ENCODE measurements around the gene SLC25A5.

The SLC25A5 gene

GRCh38 chrX:119505945-119506344 lies 37.7 kb downstream of the SLC25A5 start:
- no peak for DNase-seq (ENCODE audit: low read depth)

DNA sequence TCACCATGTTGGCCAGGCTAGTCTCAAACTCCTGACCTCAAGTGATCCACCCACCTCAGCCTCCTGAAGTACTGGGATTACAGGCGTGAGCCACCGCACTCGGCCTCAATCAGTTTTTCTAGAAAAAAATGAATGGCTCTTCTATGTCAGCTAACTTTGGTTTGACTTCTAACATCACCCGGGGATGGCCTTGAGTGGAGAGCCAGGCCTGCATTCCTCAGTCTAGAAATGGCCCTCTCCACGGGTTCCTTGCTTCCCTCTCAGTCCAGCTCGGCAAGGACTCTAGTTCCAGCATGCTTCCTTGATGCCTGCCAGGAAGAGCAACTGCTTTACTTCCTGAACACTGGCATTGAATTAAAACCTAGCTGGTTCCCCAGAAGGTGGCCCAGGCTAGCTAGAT lies 39.0 kb downstream of the SLC25A5 start:
- DNase-seq (ENCODE audit: low read depth): no peak

DNA sequence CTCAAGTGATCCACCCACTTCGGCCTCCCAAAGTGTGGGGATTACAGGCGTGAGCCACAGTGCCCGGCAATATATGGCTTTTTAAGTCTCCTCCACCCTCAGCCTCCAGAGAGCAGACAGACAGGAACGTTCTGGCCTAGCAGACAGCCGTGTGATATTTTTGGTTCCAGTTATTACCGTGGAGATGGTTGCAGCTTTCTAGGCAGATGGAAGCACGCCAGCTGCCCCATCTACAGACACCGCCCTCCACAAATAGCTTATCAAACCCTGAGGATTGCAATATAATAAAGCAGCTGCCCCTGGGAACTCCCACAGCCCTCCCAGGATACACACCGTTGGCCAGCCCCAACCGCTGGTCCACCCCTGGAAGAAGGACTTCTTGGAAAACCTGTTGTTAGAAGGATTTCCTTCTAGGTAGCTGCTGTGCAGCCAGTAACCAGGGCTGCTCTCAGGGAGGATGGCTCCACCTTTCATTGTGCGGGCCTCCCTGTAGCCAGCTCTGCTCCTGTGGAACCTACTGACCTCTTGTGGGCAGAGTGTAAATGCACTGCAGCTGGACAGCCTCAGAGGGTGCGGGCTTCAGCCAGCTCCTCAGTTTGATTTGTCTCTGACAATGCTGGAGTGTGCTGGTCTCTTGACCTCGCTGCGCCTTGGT lies 44.0 kb downstream of the SLC25A5 start:
- DNase-seq (ENCODE audit: low read depth): peak; percentile 65

DNA sequence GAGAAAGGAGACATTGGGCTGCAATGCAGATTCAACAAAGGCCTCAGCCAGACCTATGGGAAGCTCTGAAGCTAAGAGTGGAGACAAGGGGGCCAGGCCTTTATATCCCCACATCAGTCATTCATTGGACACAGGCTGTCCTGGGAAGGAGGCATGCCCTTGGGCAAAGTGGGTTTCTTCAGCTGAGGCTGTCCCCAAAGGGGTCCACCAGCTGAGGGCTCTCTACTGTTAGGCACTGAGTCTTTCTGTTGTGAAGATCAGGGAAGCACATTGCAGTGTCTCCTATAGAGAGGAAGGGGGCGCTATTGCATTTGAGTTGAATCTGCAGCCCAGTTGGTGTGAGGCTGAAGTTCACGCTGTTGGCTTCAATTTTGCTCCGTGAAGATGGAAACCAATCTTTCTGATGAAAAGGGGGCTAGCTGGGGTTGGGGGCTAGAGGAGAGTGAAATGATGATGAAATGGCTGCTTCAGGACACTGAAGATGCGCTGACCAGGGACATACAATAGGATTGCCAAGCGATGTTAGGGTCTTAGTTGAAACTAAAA lies 48.0 kb downstream of the SLC25A5 start:
- DNase-seq (ENCODE audit: low read depth): peak; percentile 67

DNA sequence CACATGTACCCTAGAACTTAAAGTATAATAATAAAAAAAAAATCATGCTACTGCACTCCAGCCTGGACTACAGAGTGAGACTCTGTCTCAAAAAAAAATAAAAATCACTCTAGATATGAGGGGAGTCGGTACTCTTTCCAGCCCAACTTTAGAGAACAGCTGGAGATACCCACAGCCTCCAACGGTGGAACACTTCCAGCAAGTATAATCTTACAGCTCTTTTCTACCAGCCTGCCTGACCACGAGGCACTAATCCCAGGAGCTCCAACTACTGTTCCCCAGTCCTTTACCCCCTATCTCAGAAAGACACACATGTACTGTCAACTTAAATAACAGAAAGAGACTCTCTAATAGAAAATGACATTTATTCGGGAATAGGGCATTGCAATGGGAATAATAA lies 50.1 kb downstream of the SLC25A5 start:
- DNase-seq (ENCODE audit: low read depth): no peak
